ENCODE measurements around the gene INHBA.

DNA sequence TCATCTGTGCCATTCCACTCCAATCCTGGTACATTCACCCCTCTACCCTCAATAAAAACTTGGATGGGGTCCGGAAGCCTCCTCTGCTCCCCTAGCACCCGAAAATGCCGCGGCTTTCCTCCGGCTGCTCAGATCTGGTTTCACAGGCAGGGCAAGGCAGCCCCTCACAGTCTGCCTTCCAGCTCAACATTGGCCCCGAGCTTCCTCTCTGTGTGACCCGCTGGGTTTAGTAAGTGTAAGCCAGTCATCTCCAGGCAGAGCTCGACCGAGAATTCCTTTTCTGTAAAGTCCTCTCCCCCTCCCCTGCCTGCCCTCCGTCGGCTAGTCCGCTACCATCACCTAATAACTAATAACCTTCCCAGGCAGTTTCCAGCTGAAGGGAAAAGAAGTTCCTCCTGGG lies 3.4 kb downstream of the INHBA start:
- no peak for TF ChIP-seq POLR2AphosphoS5 (IDR thresholded peaks at IDR 0.05; ENCODE audit: low read depth, low read length)
- TF ChIP-seq POLR2A (IDR thresholded peaks at IDR 0.05; ENCODE audit: low read depth, low read length), result no peak
